GM12878 (cell line): Measurements from ENCODE around the gene KLHL30. TPM values are rescaled to one million over a fixed set of nuclear protein-coding genes. Genes with fewer than 3 reads are reported as not detected.

Experiments
- ATAC-seq: fragments of 200-7000 bp; cut with Tn5 transposase; 3 replicates; pipeline ENCODE4 v1.9.1; 2020; ENCODE audit warnings: mild to moderate bottlenecking, moderate library complexity
- BruUV-seq: library from RNA; stranded (reverse); fragments of 400-500 nt; replicated peaks from 2 replicates; lab custom pipeline; 2021; lab: Mats Ljungman, UMichigan
- CTCF ChIA-PET: fragments of 300-600 bp; sonication (Branson Sonifier 250); formaldehyde crosslinking; extraction: SDS; loops from one replicate; lab custom pipeline; 2021; ENCODE audit warnings: inconsistent platforms; lab: Yijun Ruan, JAX
- POLR2A ChIA-PET: fragments of 350-600 bp; formaldehyde crosslinking; extraction: SDS; loops from one replicate; lab custom pipeline; 2021; ENCODE audit warnings: inconsistent platforms; lab: Charles Lee
- RAD21 ChIA-PET: fragments of 300-600 bp; sonication (Branson Sonifier 250); formaldehyde crosslinking; loops from one replicate; lab custom pipeline; 2023; ENCODE audit warnings: antibody characterized with exemption; ENCODE audit not compliant: unreplicated experiment; lab: Charles Lee
- SMC1A ChIA-PET: fragments of 300-600 bp; sonication (Branson Sonifier 250); formaldehyde crosslinking; loops from one replicate; lab custom pipeline; 2023; ENCODE audit not compliant: unreplicated experiment, uncharacterized antibody; lab: Charles Lee
- DNase-seq: peaks from one replicate; pipeline ENCODE4 v3.0.0-alpha.2; 2011; ENCODE audit warnings: low read depth, low spot score
- FAIRE-seq: peaks from 3 replicates; lab custom pipeline; 2011; peaks lifted over from hg19 to GRCh38; lab: Jason Lieb, UNC
- H2AFZ ChIP-seq: 2 replicates; pipeline ENCODE4 v1.6.0; 2011; ENCODE audit warnings: low read depth, low read length, control low read depth; ENCODE audit not compliant: control insufficient read depth
- H3K27ac ChIP-seq: 2 replicates; pipeline ENCODE4 v1.5.1; 2011; ENCODE audit warnings: control low read depth; ENCODE audit not compliant: control insufficient read depth, insufficient read depth
- H3K27me3 ChIP-seq, 2 experiments: replicated peaks in 1 of 2; 2 replicates each; pipeline versions ENCODE4 v1.6.0 to v1.6.1; 2011; ENCODE audit warnings: low read length in 1 of 2; ENCODE audit not compliant: control insufficient read depth in 2 of 2, insufficient read depth in 2 of 2
- H3K36me3 ChIP-seq, 2 experiments: 2 replicates each; pipeline ENCODE4 v1.5.1; 2011; ENCODE audit warnings: low read length in 1 of 2; ENCODE audit not compliant: control insufficient read depth in 2 of 2, insufficient read depth in 2 of 2
- H3K4me1 ChIP-seq: 2 replicates; pipeline ENCODE4 v1.6.1; 2011; ENCODE audit warnings: mild to moderate bottlenecking, low read length, moderate library complexity, mixed read lengths; ENCODE audit not compliant: control insufficient read depth, insufficient read depth
- H3K4me2 ChIP-seq: 2 replicates; pipeline ENCODE4 v1.6.0; 2011; ENCODE audit warnings: control low read depth; ENCODE audit not compliant: control insufficient read depth, insufficient read depth
- H3K4me3 ChIP-seq: fragments of 200-600 bp; sonication (generic); 2 replicates; pipeline ENCODE4 v1.5.1; 2016
- H3K79me2 ChIP-seq: 2 replicates; pipeline ENCODE4 v1.6.0; 2011; ENCODE audit warnings: low read length; ENCODE audit not compliant: control insufficient read depth, insufficient read depth
- H3K9ac ChIP-seq: 2 replicates; pipeline ENCODE4 v1.8.0; 2011; ENCODE audit warnings: low read length, control low read depth, mixed read lengths; ENCODE audit not compliant: control insufficient read depth, insufficient read depth
- H3K9me3 ChIP-seq: replicated peaks from 3 replicates; pipeline ENCODE4 v1.5.1; 2011; ENCODE audit warnings: mild to moderate bottlenecking, low read length; ENCODE audit not compliant: control insufficient read depth, insufficient read depth
- H4K20me1 ChIP-seq: 2 replicates; pipeline ENCODE4 v1.6.0; 2011; ENCODE audit not compliant: control insufficient read depth, insufficient read depth
- CEBPZ ChIP-seq: fragments of 150-350 bp; IDR thresholded peaks from 2 replicates; pipeline ENCODE4 v1.6.1; 2016; ENCODE audit warnings: low read depth, low read length
- CTCF ChIP-seq, 3 experiments: IDR thresholded peaks in 2 of 3; conservative IDR thresholded peaks in 1 of 3; 2 replicates each; pipeline ENCODE4 v1.5.1; 2011; ENCODE audit warnings: low read depth in 3 of 3, low read length in 3 of 3, mild to moderate bottlenecking in 3 of 3, control low read depth in 2 of 3, moderate library complexity in 2 of 3, inconsistent platforms in 1 of 3, mixed read lengths in 1 of 3; ENCODE audit not compliant: control insufficient read depth in 2 of 3, insufficient read depth in 1 of 3; ENCODE audit errors: extremely low read depth in 1 of 3
- E2F4 ChIP-seq: IDR thresholded peaks from 2 replicates; pipeline ENCODE4 v1.6.1; 2012; ENCODE audit warnings: low read depth, low read length, improper control_type of control experiment
- IKZF2 ChIP-seq, 2 experiments: fragments of 450-650 bp; IDR thresholded peaks; 2 replicates each; pipeline ENCODE4 v1.6.1; 2017; ENCODE audit warnings: mild to moderate bottlenecking in 2 of 2, moderate library complexity in 2 of 2
- MEF2A ChIP-seq: IDR thresholded peaks from 2 replicates; pipeline ENCODE4 v1.6.1; 2011; ENCODE audit warnings: low read depth, mild to moderate bottlenecking, low read length, moderate library complexity; ENCODE audit not compliant: insufficient read depth
- NKRF ChIP-seq: fragments of 450-650 bp; conservative IDR thresholded peaks from 2 replicates; pipeline ENCODE4 v1.6.1; 2017; ENCODE audit warnings: mild to moderate bottlenecking, moderate library complexity
- NR2C1 ChIP-seq: fragments of 450-650 bp; IDR thresholded peaks from 2 replicates; pipeline ENCODE4 v1.6.1; 2017; ENCODE audit warnings: antibody characterized with exemption, mild to moderate bottlenecking, moderate library complexity
- NRF1 ChIP-seq: conservative IDR thresholded peaks from 2 replicates; pipeline ENCODE4 v1.6.1; 2011; ENCODE audit warnings: mild to moderate bottlenecking, low read depth, low read length, improper control_type of control experiment
- RAD21 ChIP-seq: IDR thresholded peaks from 2 replicates; pipeline ENCODE4 v1.6.1; 2011; ENCODE audit warnings: mild to moderate bottlenecking, low read depth, low read length, moderate library complexity; ENCODE audit not compliant: insufficient read depth
- ZNF274 ChIP-seq: IDR thresholded peaks from one replicate; pipeline ENCODE4 v1.8.0; 2011; ENCODE audit not compliant: insufficient read length, insufficient read depth
- WGBS: methylation state at CpG from one replicate; pipeline ENCODE4 v1.1.6; 2016; ENCODE audit warnings: low lambda C conversion rate; ENCODE audit not compliant: insufficient replicate concordance, insufficient coverage; ENCODE audit errors: missing lambda C conversion rate; 5-methylcytosine and 5-hydroxymethylcytosine counted together
- in situ Hi-C: fragments of 300-500 bp; cut with MboI; formaldehyde crosslinking; loops from 9 replicates; pipeline ENCODE4 v1.14.3; 2018; ENCODE audit warnings: mixed read lengths
- intact Hi-C: fragments of 100-400 bp; cut with micrococcal nuclease; formaldehyde crosslinking; loops from one replicate; pipeline ENCODE4 v1.14.2; 2022; ENCODE audit not compliant: unreplicated experiment
- polyA plus RNA-seq, 11 experiments: library from polyadenylated mRNA; depleted of rRNA in 4 of 11; unstranded in 6 of 11; stranded (reverse) in 5 of 11; fragments of >200 nt; fragmentation: Nextera tagmentation in 4 of 11; fragmentation: Illumina TruSeq in 1 of 11; extraction: Ambion mirVana in 4 of 11; extraction: Trizol in 1 of 11; gene quantifications; 1 replicate in 1 of 11; 2 replicates in 10 of 11; pipeline versions ENCODE4 v1.2.1 to v1.2.3, GENCODE V29; 2011 to 2016; ENCODE audit warnings: inconsistent platforms in 2 of 11, missing spikeins in 2 of 11, low read depth in 1 of 11
- total RNA-seq, 4 experiments: library from RNA; depleted of rRNA in 3 of 4; stranded (reverse); fragments of >200 nt in 3 of 4; fragmentation: Illumina TruSeq in 1 of 4; extraction: Trizol in 1 of 4; gene quantifications; 2 replicates each; pipeline versions ENCODE4 v1.2.1 to v1.2.3, GENCODE V29; 2013 to 2021

KLHL30 gene
- total and polyA plus RNA-seq, 10 of the 15 experiments (the other 5 are each of a cell fraction or from before 2014, with no cell fraction given) = 0.03 TPM; not detected in 9

GRCh38 chr2:238158509-238159070, 20.1 kb downstream of the KLHL30 start, which contains the start of gene ERFE:
Gene ERFE (plus strand): TSS chr2:238158970. CDS start chr2:238159008, 38 bp downstream.
- 38% methylated on average over 17 of the region's 61 CpGs for WGBS
- Histone ChIP-seq H3K4me2 (peak within 1 kb of the TSS; percentile 7; the same call in 1 of the 2 replicates), H3K27ac (no peak within 1 kb of the TSS), H2AFZ (no peak within 1 kb of the TSS), H4K20me1 (no peaks in the 10 kb centered on the region), H3K9ac (no peak within 1 kb of the TSS), H3K36me3 (no peaks in the 10 kb centered on the region), H3K9me3 (no peaks in the 10 kb centered on the region), H3K27me3 (peaks cover 3 to 12% of the 10 kb centered on the region in 2 experiments; a peak in 3 of 4 replicates), H3K4me3 (no peak within 1 kb of the TSS), H3K4me1 (peaks cover 6% of the 10 kb centered on the region; the same call in 1 of the 2 replicates), H3K79me2 (no peaks in the 10 kb centered on the region)
- FAIRE-seq (no peak), DNase-seq (no peak), ATAC-seq (peak; percentile 62)
- no TSS peak for BruUV-seq
- intact Hi-C loops = no loop called here
- in situ Hi-C loops = no loop called here
- TF ChIP-seq MEF2A = no peak
- peak; percentile 23; the same call in 1 of the 2 replicates for TF ChIP-seq RAD21
- TF ChIP-seq NRF1 = no peak
- TF ChIP-seq NR2C1 = no peak
- TF ChIP-seq CTCF (IDR thresholded peaks at IDR 0.05 in 2 of 3, conservative IDR thresholded peaks at IDR 0.05 in 1 of 3; ENCODE audit: control insufficient read depth in 2 of 3, extremely low read depth in 1 of 3, insufficient read depth in 1 of 3, low read depth in 3 of 3, low read length in 3 of 3) = peak in 2 of 3 experiments; percentile 29 to 52; a peak in 3 of 6 replicates
- no peak for TF ChIP-seq ZNF274
- TF ChIP-seq NKRF = 0 out of 2 replicates have a peak, but pooled peaks have one; percentile 23
- no peak for TF ChIP-seq IKZF2 (IDR thresholded peaks at IDR 0.05)
- TF ChIP-seq CEBPZ = no peak
- TF ChIP-seq E2F4 = peak; percentile 75; the same call in 1 of the 2 replicates
- ChIA-PET RAD21 (no interaction called here), CTCF (no interaction called here), SMC1A (no interaction called here), POLR2A (no interaction called here)
